Karpas-422 (cell line): ENCODE measurements around the gene SLA2. TPM values are rescaled to one million over a fixed set of nuclear protein-coding genes. Genes with fewer than 3 reads are reported as not detected.
A peak's percentile ranks its signal among the peaks of the same experiment; 100 is the strongest.

Source experiments
- DNase-seq: peaks from one replicate; pipeline ENCODE4 v3.0.0-alpha.2; 2015
- H2AFZ ChIP-seq: fragments of 200-600 bp; sonication (generic); 2 replicates; pipeline ENCODE4 v1.6.1; 2014; ENCODE audit warnings: antibody characterized with exemption, low read length, mixed read lengths
- H3K27ac ChIP-seq: fragments of 200-600 bp; sonication (generic); 2 replicates; pipeline ENCODE4 v1.5.1; 2014; ENCODE audit warnings: mild to moderate bottlenecking, low read length, moderate library complexity
- H3K27me3 ChIP-seq: fragments of 200-600 bp; sonication (generic); 2 replicates; pipeline ENCODE4 v1.6.1; 2014; ENCODE audit warnings: low read length, mixed read lengths
- H3K36me3 ChIP-seq: fragments of 200-600 bp; sonication (generic); 2 replicates; pipeline ENCODE4 v1.6.1; 2014; ENCODE audit warnings: low read length, mixed read lengths; ENCODE audit not compliant: insufficient read depth
- H3K4me1 ChIP-seq: fragments of 200-600 bp; sonication (generic); 2 replicates; pipeline ENCODE4 v1.6.1; 2014; ENCODE audit warnings: mild to moderate bottlenecking, low read length, mixed read lengths
- H3K4me2 ChIP-seq: fragments of 200-600 bp; sonication (generic); 2 replicates; pipeline ENCODE4 v1.6.1; 2014; ENCODE audit warnings: low read length, low read depth, mild to moderate bottlenecking; ENCODE audit not compliant: poor library complexity, severe bottlenecking
- H3K4me3 ChIP-seq: fragments of 200-600 bp; sonication (generic); 2 replicates; pipeline ENCODE4 v1.5.1; 2014; ENCODE audit warnings: mild to moderate bottlenecking, antibody characterized with exemption, low read length, mixed read lengths
- H3K79me2 ChIP-seq: fragments of 200-600 bp; sonication (generic); 2 replicates; pipeline ENCODE4 v1.6.1; 2014; ENCODE audit warnings: mild to moderate bottlenecking, low read length, mixed read lengths
- H3K9ac ChIP-seq: fragments of 200-600 bp; sonication (generic); 2 replicates; pipeline ENCODE4 v1.6.0; 2014; ENCODE audit warnings: low read length
- H3K9me2 ChIP-seq: fragments of 200-600 bp; sonication (generic), shearing (Covaris generic); replicated peaks from 2 replicates; pipeline ENCODE4 v1.6.0; 2014; ENCODE audit warnings: mild to moderate bottlenecking, low read length, moderate library complexity; ENCODE audit not compliant: insufficient read depth
- H3K9me3 ChIP-seq: fragments of 300-700, 200-600 bp; sonication (generic); 2 replicates; pipeline ENCODE4 v1.6.1; 2014; ENCODE audit warnings: low read length, mixed read lengths
- H4K20me1 ChIP-seq: fragments of 200-600 bp; sonication (generic); 2 replicates; pipeline ENCODE4 v1.6.1; 2014; ENCODE audit warnings: mild to moderate bottlenecking, antibody characterized with exemption, low read length, low read depth; ENCODE audit not compliant: insufficient read depth
- total RNA-seq: library from RNA; depleted of rRNA; stranded (reverse); fragments of >200 nt; shearing (Covaris generic); gene quantifications from 2 replicates; pipeline ENCODE4 v1.2.3, GENCODE V29; 2014; ENCODE audit warnings: low replicate concordance

SLA2 gene
- total RNA-seq, 1 experiment from 2014 or later = 0.19 TPM

GRCh38 chr20:36655004-36655403 lies 9.0 kb upstream of the SLA2 start:
- Histone ChIP-seq H3K27ac (no peak overlapping the region), H3K36me3 (no peaks in the 10 kb centered on the region), H3K4me2 (no peak overlapping the region), H3K79me2 (no peaks in the 10 kb centered on the region), H2AFZ (no peak overlapping the region), H4K20me1 (no peaks in the 10 kb centered on the region), H3K9me2 (no peaks in the 10 kb centered on the region), H3K9ac (no peak overlapping the region), H3K4me1 (peaks cover 5% of the 10 kb centered on the region; the same call in 1 of the 2 replicates), H3K27me3 (no peaks in the 10 kb centered on the region), H3K4me3 (no peak overlapping the region), H3K9me3 (no peaks in the 10 kb centered on the region)
- no peak for DNase-seq

GRCh38 chr20:36654506-36654905 lies 8.5 kb upstream of the SLA2 start:
- Histone ChIP-seq H3K36me3 (no peaks in the 10 kb centered on the region), H3K4me1 (peaks cover 5% of the 10 kb centered on the region; the same call in 1 of the 2 replicates), H3K4me2 (no peak overlapping the region), H3K79me2 (no peaks in the 10 kb centered on the region), H4K20me1 (no peaks in the 10 kb centered on the region), H3K27ac (no peak overlapping the region), H3K4me3 (no peak overlapping the region), H3K27me3 (no peaks in the 10 kb centered on the region), H3K9ac (no peak overlapping the region), H3K9me3 (no peaks in the 10 kb centered on the region), H2AFZ (no peak overlapping the region), H3K9me2 (no peaks in the 10 kb centered on the region)
- DNase-seq = no peak

- Histone ChIP-seq H3K36me3 (no peaks in the 10 kb centered on the region), H3K27me3 (no peaks in the 10 kb centered on the region), H4K20me1 (no peaks in the 10 kb centered on the region), H3K9me3 (no peaks in the 10 kb centered on the region), H3K9me2 (no peaks in the 10 kb centered on the region), H3K9ac (no peak overlapping the region), H3K4me3 (no peak overlapping the region), H3K79me2 (no peaks in the 10 kb centered on the region), H3K27ac (no peak overlapping the region), H2AFZ (no peak overlapping the region), H3K4me1 (peaks cover 1% of the 10 kb centered on the region; the same call in 1 of the 2 replicates), H3K4me2 (no peak overlapping the region)
- DNase-seq = no peak
Observed at GRCh38 chr20:36653456-36653855, 7.5 kb upstream of the SLA2 start.

GRCh38 chr20:36647196-36648121 lies 1.5 kb upstream of the SLA2 start:
- Histone ChIP-seq H3K27ac (no peak overlapping the region), H4K20me1 (no peaks in the 10 kb centered on the region), H3K9me2 (no peaks in the 10 kb centered on the region), H3K9me3 (no peaks in the 10 kb centered on the region), H3K79me2 (no peaks in the 10 kb centered on the region), H3K4me3 (no peak overlapping the region), H3K36me3 (no peaks in the 10 kb centered on the region), H3K9ac (no peak overlapping the region), H3K27me3 (no peaks in the 10 kb centered on the region), H3K4me1 (peaks cover 16% of the 10 kb centered on the region), H3K4me2 (no peak overlapping the region), H2AFZ (no peak overlapping the region)
- no peak for DNase-seq

- peak overlapping the region; percentile 44; the same call in 1 of the 2 replicates for H2AFZ ChIP-seq
- H3K4me1 ChIP-seq = peaks cover 16% of the 10 kb centered on the region
- H3K9ac ChIP-seq = 0 out of 2 replicates have a peak overlapping the region, but pooled peaks have one; percentile 18
- H4K20me1 ChIP-seq = no peaks in the 10 kb centered on the region
- no peak overlapping the region for H3K27ac ChIP-seq
- H3K4me3 ChIP-seq = no peak overlapping the region
- H3K79me2 ChIP-seq = no peaks in the 10 kb centered on the region
- H3K27me3 ChIP-seq = no peaks in the 10 kb centered on the region
- peak overlapping the region; percentile 35 for H3K4me2 ChIP-seq
- no peak for DNase-seq
- H3K9me3 ChIP-seq = no peaks in the 10 kb centered on the region
- H3K9me2 ChIP-seq = no peaks in the 10 kb centered on the region
- no peaks in the 10 kb centered on the region for H3K36me3 ChIP-seq
Observed at GRCh38 chr20:36646678-36647077, 682 bp upstream of the SLA2 start.

- Histone ChIP-seq H3K9ac (no peak overlapping the region), H3K9me3 (no peaks in the 10 kb centered on the region), H3K79me2 (no peaks in the 10 kb centered on the region), H3K27me3 (no peaks in the 10 kb centered on the region), H4K20me1 (no peaks in the 10 kb centered on the region), H3K4me3 (no peak overlapping the region), H3K36me3 (no peaks in the 10 kb centered on the region), H3K27ac (no peak overlapping the region), H3K9me2 (no peaks in the 10 kb centered on the region), H3K4me1 (peaks cover 16% of the 10 kb centered on the region), H2AFZ (no peak overlapping the region), H3K4me2 (no peak overlapping the region)
- no peak for DNase-seq
Observed at GRCh38 chr20:36645353-36645752, 643 bp downstream of the SLA2 start.

GRCh38 chr20:36644706-36645095 lies 1.3 kb downstream of the SLA2 start:
- DNase-seq = no peak
- H4K20me1 ChIP-seq = no peaks in the 10 kb centered on the region
- no peak overlapping the region for H3K27ac ChIP-seq
- H3K9me2 ChIP-seq = no peaks in the 10 kb centered on the region
- no peak overlapping the region for H2AFZ ChIP-seq
- H3K9me3 ChIP-seq = no peaks in the 10 kb centered on the region
- H3K4me3 ChIP-seq = no peak overlapping the region
- peaks cover 16% of the 10 kb centered on the region for H3K4me1 ChIP-seq
- no peak overlapping the region for H3K9ac ChIP-seq
- no peaks in the 10 kb centered on the region for H3K36me3 ChIP-seq
- no peak overlapping the region for H3K4me2 ChIP-seq
- no peaks in the 10 kb centered on the region for H3K79me2 ChIP-seq
- no peaks in the 10 kb centered on the region for H3K27me3 ChIP-seq

GRCh38 chr20:36644032-36644705 lies 1.8 kb downstream of the SLA2 start:
- Histone ChIP-seq H3K9ac (no peak overlapping the region), H3K27me3 (no peaks in the 10 kb centered on the region), H3K9me3 (no peaks in the 10 kb centered on the region), H3K9me2 (no peaks in the 10 kb centered on the region), H3K36me3 (no peaks in the 10 kb centered on the region), H3K4me2 (no peak overlapping the region), H4K20me1 (no peaks in the 10 kb centered on the region), H3K4me1 (peaks cover 16% of the 10 kb centered on the region), H3K79me2 (no peaks in the 10 kb centered on the region), H2AFZ (no peak overlapping the region), H3K4me3 (no peak overlapping the region), H3K27ac (no peak overlapping the region)
- DNase-seq = no peak
